Activated CD4-positive, alpha-beta T cell treated with anti-CD3 and anti-CD28 coated beads for 36 hours (primary cell): ENCODE results near the gene CCT4. TPM values are rescaled to one million over a fixed set of nuclear protein-coding genes. Genes with fewer than 3 reads are reported as not detected.
"Not testable (repeated sequence)": the region's sequence is repeated elsewhere in the genome, so short reads cannot be mapped to it uniquely, and the experiment has no call there.

Source experiments
- ATAC-seq: fragments of 200-7000 bp; cut with Tn5 transposase; one replicate; pipeline ENCODE4 v1.10.0; 2021; ENCODE audit warnings: mild to moderate bottlenecking, moderate library complexity
- CTCF ChIA-PET: fragments of 350-600 bp; sonication (Branson Sonifier 250); formaldehyde crosslinking; loops from one replicate; lab custom pipeline; 2021; ENCODE audit warnings: antibody characterized with exemption; lab: Charles Lee
- POLR2A ChIA-PET: fragments of 350-600 bp; sonication (Branson Sonifier 250); formaldehyde crosslinking; loops from one replicate; lab custom pipeline; 2021; ENCODE audit warnings: antibody characterized with exemption, inconsistent platforms; lab: Charles Lee
- DNase-seq: peaks from one replicate; pipeline ENCODE4 v3.0.0-alpha.2; 2020
- H3K27ac Mint-ChIP-seq: one replicate; pipeline ENCODE4 v1.8.0; 2021; ENCODE audit warnings: mixed read lengths
- H3K27me3 Mint-ChIP-seq: one replicate; pipeline ENCODE4 v1.8.0; 2021; ENCODE audit warnings: mixed read lengths
- H3K36me3 Mint-ChIP-seq: one replicate; pipeline ENCODE4 v1.8.0; 2021; ENCODE audit warnings: low read depth, mixed read lengths
- H3K4me1 Mint-ChIP-seq: one replicate; pipeline ENCODE4 v1.8.0; 2021; ENCODE audit warnings: mixed read lengths
- H3K4me3 Mint-ChIP-seq: one replicate; pipeline ENCODE4 v1.8.0; 2021; ENCODE audit warnings: mild to moderate bottlenecking, moderate library complexity, mixed read lengths
- H3K9me3 Mint-ChIP-seq: one replicate; pipeline ENCODE4 v1.8.0; 2021; ENCODE audit warnings: low read depth, mixed read lengths
- intact Hi-C, 2 experiments: fragments of 100-400 bp; cut with DNase I in 1 of 2; cut with micrococcal nuclease in 1 of 2; formaldehyde crosslinking; loops; one replicate each; pipeline versions ENCODE4 v1.14.2 to v1.15.1; 2022 to 2024; cut with DNase I, micrococcal nuclease
- total RNA-seq, 2 experiments: library from RNA; stranded (reverse); gene quantifications; one replicate each; pipeline ENCODE4 v1.2.3, GENCODE V29; 2021

The CCT4 gene
- 100 to 1,000 TPM; 255 to 373 TPM for total RNA-seq

DNA sequence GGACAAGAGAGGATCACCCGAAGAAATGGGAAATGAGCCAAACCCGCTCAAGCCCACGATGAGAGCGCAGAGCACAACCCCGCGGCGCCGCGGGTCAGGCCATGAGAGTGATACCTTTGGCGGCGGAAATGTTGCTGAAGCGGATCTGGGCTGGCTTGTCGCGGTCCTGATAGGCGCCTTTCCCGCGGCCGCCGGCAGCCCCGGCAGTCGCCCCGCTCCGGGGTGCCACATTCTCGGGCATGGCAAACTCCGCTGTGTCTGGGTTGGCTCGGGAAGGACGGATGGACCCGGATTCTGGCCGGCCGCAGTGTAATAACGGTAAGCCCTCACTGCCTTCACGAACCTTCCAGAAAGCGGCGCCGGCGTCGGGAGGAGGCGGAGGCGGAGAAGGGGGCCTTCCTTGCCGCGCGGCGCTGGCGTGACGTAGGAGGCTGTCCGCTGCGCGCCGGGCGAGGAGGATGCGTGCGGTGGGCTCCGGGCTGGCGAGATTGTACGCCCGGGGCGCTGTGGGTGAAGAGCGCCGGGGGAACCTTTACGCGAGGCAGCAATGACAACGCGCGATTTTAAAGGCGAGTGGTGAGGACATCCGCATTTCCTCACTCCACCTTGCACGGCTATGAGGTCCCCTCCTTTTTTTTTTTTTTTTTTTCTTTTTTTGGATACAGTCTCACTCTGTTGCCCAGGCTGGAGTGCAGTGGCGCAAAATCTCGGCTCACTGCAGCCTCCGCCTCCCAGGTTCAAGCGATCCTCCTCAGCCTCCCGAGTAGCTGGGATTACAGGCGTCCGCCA, at the start of gene CCT4:
TSS of gene CCT4 (minus strand) at position 390 of the 789 bp plus-strand sequence. CDS start at position 241, 149 bp downstream.
- intact Hi-C loops: loop anchor here (1.0 to 5.0 kb wide), 13 partner anchors 16 to 817 kb away; partner anchors contain the start of genes COMMD1 (in 2 of the 2), EHBP1 (in 2 of the 2), FAM161A (in 2 of the 2) and XPO1 (in 2 of the 2)
- peak within 1 kb of the TSS; percentile 99 for H3K27ac Mint-ChIP-seq
- H3K9me3 Mint-ChIP-seq: no peaks in the 10 kb centered on the region
- DNase-seq (peak; percentile 93), ATAC-seq (peak; percentile 79)
- peaks cover 31% of the 10 kb centered on the region for H3K4me1 Mint-ChIP-seq
- peak within 1 kb of the TSS; percentile 99 for H3K4me3 Mint-ChIP-seq
- POLR2A ChIA-PET: interaction anchor here (0.7 kb wide), 1 partner anchor 283 kb away, joined by 5 read pairs; no protein-coding TSS in a partner anchor
- peaks cover 37% of the 10 kb centered on the region for H3K36me3 Mint-ChIP-seq
- CTCF ChIA-PET: no interaction called here
- no peaks in the 10 kb centered on the region for H3K27me3 Mint-ChIP-seq

- DNase-seq (no peak), ATAC-seq (no peak)
- Mint-ChIP-seq H3K36me3 (peaks cover 2% of the 10 kb centered on the region), H3K27ac (no peak overlapping the region), H3K4me1 (peaks cover 1% of the 10 kb centered on the region), H3K27me3 (no peaks in the 10 kb centered on the region), H3K9me3 (no peaks in the 10 kb centered on the region), H3K4me3 (no peak overlapping the region)
- intact Hi-C loops: no loop called here
- CTCF ChIA-PET: no interaction called here
- POLR2A ChIA-PET: no interaction called here
Measured at GRCh38 chr2:61937886-61938285, 49.4 kb upstream of the CCT4 start.

DNA sequence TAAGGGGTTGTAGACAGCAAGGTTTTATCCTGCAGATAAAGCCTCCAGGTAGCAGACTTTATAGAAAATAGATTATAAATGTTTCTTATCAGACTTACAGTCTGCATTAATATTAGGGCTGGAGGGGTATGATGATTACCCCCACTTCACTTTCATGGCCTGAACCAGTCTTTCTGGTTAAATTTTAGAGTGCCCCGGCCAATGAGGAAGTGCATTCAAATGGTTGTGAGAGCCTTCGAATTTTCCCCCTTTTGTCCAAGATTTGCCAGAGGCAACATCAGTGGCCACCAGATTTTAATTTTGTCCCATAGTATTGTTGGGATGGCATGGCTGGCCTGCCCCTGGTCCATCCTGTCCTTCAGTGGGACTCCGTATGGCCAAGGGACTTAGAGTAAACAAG, 48.6 kb upstream of the CCT4 start:
- Mint-ChIP-seq H3K4me3 (no peak overlapping the region), H3K27me3 (no peaks in the 10 kb centered on the region), H3K27ac (no peak overlapping the region), H3K36me3 (peaks cover 2% of the 10 kb centered on the region), H3K9me3 (no peaks in the 10 kb centered on the region), H3K4me1 (no peaks in the 10 kb centered on the region)
- POLR2A ChIA-PET: no interaction called here
- DNase-seq: no peak
- CTCF ChIA-PET: no interaction called here
- intact Hi-C loops: no loop called here
- no peak for ATAC-seq

DNA sequence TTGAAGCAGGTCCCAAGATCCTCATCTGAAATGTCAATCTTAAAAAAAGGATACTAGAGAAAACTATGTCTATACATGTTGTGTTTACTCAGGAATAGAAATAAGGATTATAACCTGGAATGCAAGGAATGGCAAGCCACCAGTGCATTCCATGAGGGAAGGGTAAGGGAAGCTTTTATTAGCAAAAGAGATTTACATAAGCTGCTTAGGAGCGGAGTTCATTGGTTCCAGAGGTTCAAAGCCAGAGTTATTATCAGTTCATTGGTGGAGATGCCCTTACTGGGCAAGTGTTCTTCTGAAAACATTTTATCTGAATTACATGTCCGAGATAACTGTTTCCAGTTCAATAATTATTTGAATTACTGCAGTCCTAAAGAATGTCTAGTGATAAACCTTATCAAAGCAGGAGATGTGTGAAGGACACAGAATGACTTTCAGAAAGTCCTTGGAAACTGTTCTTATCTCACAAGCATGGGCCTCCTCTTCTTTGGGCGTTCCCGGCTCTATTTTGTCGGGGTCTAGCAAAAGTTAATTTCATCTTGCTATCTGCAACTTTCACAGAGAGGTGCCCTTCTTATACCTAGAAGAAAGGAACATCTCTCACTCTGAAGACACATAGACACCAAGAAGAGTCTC, 40.5 kb upstream of the CCT4 start:
- CTCF ChIA-PET: no interaction called here
- H3K9me3 Mint-ChIP-seq: no peaks in the 10 kb centered on the region
- peaks cover 4% of the 10 kb centered on the region for H3K36me3 Mint-ChIP-seq
- DNase-seq: no peak
- H3K27me3 Mint-ChIP-seq: no peaks in the 10 kb centered on the region
- ATAC-seq: no peak
- POLR2A ChIA-PET: no interaction called here
- no peaks in the 10 kb centered on the region for H3K4me1 Mint-ChIP-seq
- no peak overlapping the region for H3K4me3 Mint-ChIP-seq
- no peak overlapping the region for H3K27ac Mint-ChIP-seq
- intact Hi-C loops: no loop called here

DNA sequence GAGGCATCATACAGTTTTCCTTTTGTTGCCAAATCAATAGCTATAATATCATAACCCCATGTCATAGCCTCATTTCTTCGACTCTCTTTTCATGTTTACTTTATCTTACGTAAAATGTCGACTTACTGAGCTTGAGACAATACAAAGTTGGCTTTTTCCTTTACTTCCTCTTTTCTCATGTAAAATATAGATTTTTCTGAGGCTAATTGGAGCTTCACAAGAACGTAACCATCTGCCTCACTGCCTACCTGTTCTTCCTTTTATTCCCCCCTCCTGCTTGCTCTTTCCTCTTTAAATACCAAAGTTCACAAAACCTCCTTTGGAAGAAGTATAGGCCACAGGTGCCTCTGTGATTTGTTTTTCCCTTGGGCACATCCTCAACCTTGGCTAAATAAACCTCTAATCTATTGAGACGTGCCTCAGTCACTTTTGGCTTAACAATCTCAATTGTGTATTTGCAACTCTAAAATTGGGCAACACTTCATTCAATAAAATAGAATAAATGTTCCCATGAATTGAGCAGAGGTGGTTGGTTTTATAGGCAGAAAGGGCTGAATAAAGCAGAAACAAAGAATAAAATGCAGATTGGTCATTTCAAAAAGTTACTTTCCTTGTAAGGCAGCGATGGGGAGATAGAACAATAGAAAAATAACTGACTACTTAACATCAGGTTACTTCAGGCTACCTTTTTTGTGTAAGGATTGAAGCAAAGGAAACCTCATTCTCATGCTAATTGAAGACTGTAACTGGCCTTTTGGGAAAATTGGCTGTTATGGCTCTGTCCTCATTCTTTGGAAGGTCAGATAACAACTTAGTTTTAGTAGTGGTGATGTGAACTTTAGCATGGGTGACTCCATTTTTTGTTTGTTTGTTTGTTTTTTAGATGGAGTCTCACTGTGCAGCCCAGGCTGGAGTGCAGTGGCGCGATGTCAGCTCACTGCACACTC, 38.3 kb upstream of the CCT4 start:
- Mint-ChIP-seq H3K36me3 (peaks cover 4% of the 10 kb centered on the region), H3K9me3 (no peaks in the 10 kb centered on the region), H3K4me1 (no peaks in the 10 kb centered on the region), H3K4me3 (no peak overlapping the region), H3K27me3 (no peaks in the 10 kb centered on the region), H3K27ac (no peak overlapping the region)
- POLR2A ChIA-PET: no interaction called here
- CTCF ChIA-PET: no interaction called here
- ATAC-seq (no peak), DNase-seq (no peak)
- intact Hi-C loops: no loop called here

DNA sequence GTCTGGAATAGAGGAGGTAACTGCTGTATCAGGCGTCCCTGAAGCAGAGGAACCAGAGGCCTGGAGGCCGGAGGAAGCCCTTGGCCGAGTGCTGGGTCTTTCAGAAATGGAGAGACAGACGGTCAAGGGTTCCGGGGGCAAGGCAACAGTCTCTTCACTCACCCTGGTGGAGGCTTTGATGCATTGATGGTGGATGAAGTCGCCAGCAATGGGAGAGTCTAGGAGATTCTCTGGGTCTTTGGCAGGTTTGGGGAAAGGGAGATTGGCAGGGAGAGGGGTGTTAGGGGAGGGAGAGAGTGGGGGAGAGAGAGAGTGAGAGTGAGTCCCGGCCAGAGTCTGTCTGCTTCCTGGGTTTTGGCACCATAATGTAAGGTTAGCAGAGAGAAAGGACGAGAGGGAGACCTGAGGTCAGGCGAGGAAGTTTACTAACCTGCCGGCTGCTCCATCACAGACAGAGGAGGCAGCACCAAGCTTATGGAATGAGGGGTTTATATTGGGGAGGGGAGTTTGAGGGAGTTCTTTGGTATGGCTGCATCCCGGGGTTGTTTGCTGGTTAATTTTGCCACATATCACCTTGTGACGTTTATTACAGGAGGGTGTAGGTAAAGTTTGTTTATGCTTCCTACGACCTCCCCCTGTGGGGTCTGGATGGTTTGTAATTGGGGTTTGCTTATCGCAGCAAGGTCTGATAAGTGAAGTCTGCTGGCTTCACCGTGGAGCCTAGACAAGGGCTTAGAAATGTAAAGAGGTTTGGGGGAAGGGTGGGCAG, 36.6 kb upstream of the CCT4 start:
- Mint-ChIP-seq H3K36me3 (peaks cover 4% of the 10 kb centered on the region), H3K27ac (no peak overlapping the region), H3K4me3 (no peak overlapping the region), H3K9me3 (no peaks in the 10 kb centered on the region), H3K27me3 (no peaks in the 10 kb centered on the region), H3K4me1 (no peaks in the 10 kb centered on the region)
- no peak for ATAC-seq
- ChIA-PET POLR2A (no interaction called here), CTCF (no interaction called here)
- DNase-seq: no peak
- intact Hi-C loops: no loop called here

GRCh38 chr2:61922714-61923113, 34.3 kb upstream of the CCT4 start:
- CTCF ChIA-PET: interaction anchor here (0.6 kb wide), 1 partner anchor 490 kb away, joined by 3 read pairs; no protein-coding TSS in a partner anchor
- POLR2A ChIA-PET: no interaction called here
- Mint-ChIP-seq H3K27ac (no peak overlapping the region), H3K27me3 (no peaks in the 10 kb centered on the region), H3K4me1 (no peaks in the 10 kb centered on the region), H3K4me3 (no peak overlapping the region), H3K36me3 (peaks cover 4% of the 10 kb centered on the region), H3K9me3 (no peaks in the 10 kb centered on the region)
- DNase-seq: no peak
- ATAC-seq: no peak
- intact Hi-C loops: no loop called here

- Mint-ChIP-seq H3K4me3 (no peak overlapping the region), H3K36me3 (peaks cover 4% of the 10 kb centered on the region), H3K27ac (no peak overlapping the region), H3K27me3 (no peaks in the 10 kb centered on the region), H3K9me3 (no peaks in the 10 kb centered on the region), H3K4me1 (no peaks in the 10 kb centered on the region)
- ChIA-PET POLR2A (no interaction called here), CTCF (interaction anchor here (0.7 to 1.2 kb wide), 3 partner anchors 492 to 757 kb away, joined by 3 read pairs; no protein-coding TSS in a partner anchor)
- DNase-seq (no peak), ATAC-seq (no peak)
- intact Hi-C loops: no loop called here
Measured at GRCh38 chr2:61920548-61920947, 32.1 kb upstream of the CCT4 start.

DNA sequence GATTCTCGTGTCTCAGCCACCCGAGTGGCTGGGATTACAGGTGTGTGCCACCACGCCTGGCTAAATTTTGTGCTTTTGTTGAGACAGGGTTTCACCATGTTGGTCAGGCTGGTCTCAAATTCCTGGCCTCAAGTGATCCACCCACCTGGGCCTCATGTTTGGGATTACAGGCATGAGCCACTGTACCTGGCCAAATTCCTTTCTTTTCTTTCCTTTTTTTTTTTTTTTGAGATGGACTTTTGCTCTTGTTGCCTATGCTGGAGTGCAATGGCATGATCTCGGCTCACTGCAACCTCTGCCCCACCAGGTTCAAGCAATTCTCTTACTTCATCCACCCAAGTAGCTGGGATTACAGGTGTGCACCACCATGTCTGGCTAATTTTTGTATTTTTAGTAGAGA, 26.3 kb upstream of the CCT4 start:
- DNase-seq, POLR2A ChIA-PET, H3K4me1 Mint-ChIP-seq, H3K4me3 Mint-ChIP-seq, CTCF ChIA-PET, H3K27me3 Mint-ChIP-seq, ATAC-seq, H3K27ac Mint-ChIP-seq, H3K36me3 Mint-ChIP-seq, H3K9me3 Mint-ChIP-seq: not testable (repeated sequence)
- intact Hi-C loops: loop anchor here in 1 of 2 experiments (10.0 kb wide), 1 partner anchor 280 kb away; the partner anchor contains the start of gene B3GNT2

DNA sequence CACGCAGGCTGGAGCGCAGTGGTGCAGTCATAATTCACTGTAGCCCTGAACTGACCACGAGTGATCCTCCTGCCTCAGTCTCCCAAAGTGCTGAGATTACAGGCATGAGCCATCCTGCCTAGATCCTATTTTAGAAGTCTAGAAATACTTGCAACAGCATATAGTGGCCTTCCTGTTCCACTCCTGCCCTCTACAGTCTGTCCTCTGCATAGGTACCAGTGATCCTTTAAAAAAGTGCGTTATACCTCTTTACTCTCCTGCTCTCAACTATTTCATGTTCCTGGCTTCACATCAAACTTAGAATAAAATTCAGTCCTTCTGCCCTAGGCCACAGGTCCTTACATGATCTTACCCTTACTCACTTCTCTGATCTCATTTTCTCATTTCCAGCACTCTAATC, 23.1 kb upstream of the CCT4 start:
- intact Hi-C loops: loop anchor here in 1 of 2 experiments (10.0 kb wide), 1 partner anchor 283 kb away; the partner anchor contains the start of gene B3GNT2
- H3K36me3 Mint-ChIP-seq: no peaks in the 10 kb centered on the region
- H3K9me3 Mint-ChIP-seq: no peaks in the 10 kb centered on the region
- DNase-seq (peak; percentile 14), ATAC-seq (peak; percentile 53)
- H3K27ac Mint-ChIP-seq: no peak overlapping the region
- peaks cover 10% of the 10 kb centered on the region for H3K4me1 Mint-ChIP-seq
- no peaks in the 10 kb centered on the region for H3K27me3 Mint-ChIP-seq
- POLR2A ChIA-PET: no interaction called here
- CTCF ChIA-PET: interaction anchor here (0.6 to 1.4 kb wide), 4 partner anchors 391 to 575 kb away, joined by 3 to 6 read pairs (median 4); no protein-coding TSS in a partner anchor
- no peak overlapping the region for H3K4me3 Mint-ChIP-seq
